ENCODE measurements around the gene PTPRH.

DNA sequence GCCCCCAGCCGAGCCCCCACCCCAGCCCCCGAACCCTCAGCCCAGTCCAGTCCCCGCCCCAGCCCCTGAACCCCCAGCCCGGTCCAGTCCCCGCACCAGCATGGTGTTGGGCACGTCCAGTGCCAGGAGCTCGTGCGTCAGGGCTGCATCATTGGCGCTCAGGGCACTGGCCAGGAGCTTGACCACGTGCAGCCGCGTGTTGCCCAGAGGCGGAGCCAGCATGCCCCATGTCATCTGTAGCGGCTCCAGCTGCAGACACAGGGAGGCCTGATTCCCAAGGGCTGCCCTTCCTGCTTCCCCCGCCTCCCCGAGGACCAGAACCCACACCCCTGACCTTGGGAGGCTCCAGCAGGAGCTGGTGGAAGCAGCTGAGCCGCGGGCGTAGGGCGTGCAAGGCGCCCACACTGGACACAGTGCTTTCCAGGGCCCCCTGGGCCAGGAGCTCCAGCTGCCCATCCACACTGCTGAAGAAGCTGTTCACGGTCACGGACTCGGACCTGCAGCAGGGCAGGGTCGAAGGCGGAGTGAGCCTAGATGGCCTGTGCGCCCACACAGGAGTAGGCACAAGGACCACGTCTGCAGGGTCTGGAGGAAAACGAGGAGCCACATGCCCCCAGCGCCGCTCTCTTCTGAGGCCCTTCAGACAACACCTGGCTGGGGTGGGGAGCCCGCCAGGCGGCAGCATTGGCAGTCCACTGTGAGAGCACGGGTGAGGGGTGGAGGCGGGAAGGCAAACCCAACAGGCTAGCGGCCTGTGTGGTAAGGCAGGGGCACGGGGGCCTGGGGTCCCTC is 32.0 kb upstream of the PTPRH start:
- TF ChIP-seq, protein P1, sequence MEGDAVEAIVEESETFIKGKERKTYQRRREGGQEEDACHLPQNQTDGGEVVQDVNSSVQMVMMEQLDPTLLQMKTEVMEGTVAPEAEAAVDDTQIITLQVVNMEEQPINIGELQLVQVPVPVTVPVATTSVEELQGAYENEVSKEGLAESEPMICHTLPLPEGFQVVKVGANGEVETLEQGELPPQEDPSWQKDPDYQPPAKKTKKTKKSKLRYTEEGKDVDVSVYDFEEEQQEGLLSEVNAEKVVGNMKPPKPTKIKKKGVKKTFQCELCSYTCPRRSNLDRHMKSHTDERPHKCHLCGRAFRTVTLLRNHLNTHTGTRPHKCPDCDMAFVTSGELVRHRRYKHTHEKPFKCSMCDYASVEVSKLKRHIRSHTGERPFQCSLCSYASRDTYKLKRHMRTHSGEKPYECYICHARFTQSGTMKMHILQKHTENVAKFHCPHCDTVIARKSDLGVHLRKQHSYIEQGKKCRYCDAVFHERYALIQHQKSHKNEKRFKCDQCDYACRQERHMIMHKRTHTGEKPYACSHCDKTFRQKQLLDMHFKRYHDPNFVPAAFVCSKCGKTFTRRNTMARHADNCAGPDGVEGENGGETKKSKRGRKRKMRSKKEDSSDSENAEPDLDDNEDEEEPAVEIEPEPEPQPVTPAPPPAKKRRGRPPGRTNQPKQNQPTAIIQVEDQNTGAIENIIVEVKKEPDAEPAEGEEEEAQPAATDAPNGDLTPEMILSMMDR (optimal IDR thresholded peaks at IDR 0.05 in 1 of 3, IDR thresholded peaks at IDR 0.05 in 1 of 3, conservative IDR thresholded peaks at IDR 0.05 in 1 of 3; ENCODE audit: extremely low read depth in 1 of 3, insufficient read depth in 2 of 3, low read length in 3 of 3) = no peak
- TF ChIP-seq EZH2 (IDR thresholded peaks at IDR 0.05; ENCODE audit: low read length) = no peak
